ENCODE results near the gene MCEE. TPM values are rescaled to one million over a fixed set of nuclear protein-coding genes. Genes with fewer than 3 reads are reported as not detected.

Gene MCEE
- total RNA-seq, 1 experiment from 2014 or later, result 16.2 TPM

DNA sequence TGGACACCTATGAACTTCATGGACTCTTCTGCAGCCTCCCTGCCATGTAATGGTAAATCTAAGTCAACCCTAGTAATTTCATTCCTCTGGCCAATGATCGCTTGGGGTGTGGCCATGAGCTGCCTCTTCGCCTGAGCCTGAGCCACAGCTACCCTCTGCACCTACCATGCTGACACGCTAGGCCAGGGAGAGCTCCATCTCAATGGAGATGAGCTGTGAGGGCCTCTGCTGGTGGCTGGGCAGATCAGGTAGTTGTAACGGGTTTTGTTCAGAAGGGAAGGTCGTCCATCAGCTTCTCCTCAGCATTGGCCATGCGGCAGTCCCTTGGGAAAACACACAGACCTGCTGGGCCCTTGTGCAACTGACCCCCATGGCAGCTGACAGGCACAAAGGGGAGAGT lies 24.8 kb upstream of the MCEE start:
- Mint-ChIP-seq H3K9me3 (ENCODE audit: low read depth, unreplicated experiment) (no peaks in the 10 kb centered on the region), H3K4me1 (ENCODE audit: low read depth, unreplicated experiment) (peaks cover 14% of the 10 kb centered on the region), H3K27ac (ENCODE audit: unreplicated experiment) (no peak overlapping the region), H3K27me3 (ENCODE audit: unreplicated experiment) (peaks cover 42% of the 10 kb centered on the region), H3K36me3 (ENCODE audit: insufficient read depth, unreplicated experiment) (no peaks in the 10 kb centered on the region), H3K4me3 (ENCODE audit: low read depth, unreplicated experiment) (no peak overlapping the region)
- CTCF ChIA-PET, result interaction anchor here (0.6 to 1.3 kb wide), 6 partner anchors 54 to 1288 kb away, joined by 3 to 9 read pairs (median 3); no protein-coding TSS in a partner anchor
- intact Hi-C loops (cut with micrococcal nuclease; ENCODE audit: unreplicated experiment), result loop anchor here (10.0 kb wide), 1 partner anchor 120 kb away; no protein-coding TSS in a partner anchor
- peak; percentile 53 for DNase-seq
- BruUV-seq (replicated peaks), result no TSS peak
- no peak for TF ChIP-seq CTCF (IDR thresholded peaks at IDR 0.05; ENCODE audit: unreplicated experiment)

DNA sequence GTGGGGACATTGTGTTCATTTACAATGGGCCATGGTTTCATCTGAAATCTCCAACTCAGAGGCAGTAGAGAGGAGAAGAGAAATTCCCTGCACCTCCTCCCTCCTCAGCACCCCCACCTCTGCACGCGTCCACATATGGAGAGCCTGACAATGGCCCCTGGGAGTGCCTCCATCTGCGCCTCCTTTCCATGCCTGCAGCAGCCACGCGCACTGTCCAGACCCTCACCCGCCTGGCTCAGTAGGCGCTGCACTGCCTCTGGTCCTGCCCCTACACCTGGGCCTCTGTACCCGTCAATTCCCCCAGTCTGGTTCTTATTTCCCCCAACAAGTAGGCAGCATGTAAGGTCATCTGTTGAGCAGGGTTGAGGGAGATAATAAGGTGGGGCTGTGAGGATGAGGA lies 24.2 kb upstream of the MCEE start:
- Mint-ChIP-seq H3K27me3 (ENCODE audit: unreplicated experiment) (peaks cover 37% of the 10 kb centered on the region), H3K4me3 (ENCODE audit: low read depth, unreplicated experiment) (no peak overlapping the region), H3K4me1 (ENCODE audit: low read depth, unreplicated experiment) (peaks cover 9% of the 10 kb centered on the region), H3K9me3 (ENCODE audit: low read depth, unreplicated experiment) (no peaks in the 10 kb centered on the region), H3K36me3 (ENCODE audit: insufficient read depth, unreplicated experiment) (peaks cover 1% of the 10 kb centered on the region), H3K27ac (ENCODE audit: unreplicated experiment) (no peak overlapping the region)
- CTCF ChIA-PET, result interaction anchor here (0.6 to 1.3 kb wide), 6 partner anchors 38 to 355 kb away, joined by 3 to 9 read pairs (median 3); no protein-coding TSS in a partner anchor
- DNase-seq, result no peak
- no peak for TF ChIP-seq CTCF (IDR thresholded peaks at IDR 0.05; ENCODE audit: unreplicated experiment)
- no TSS peak for BruUV-seq (replicated peaks)
- intact Hi-C loops (cut with micrococcal nuclease; ENCODE audit: unreplicated experiment), result loop anchor here (10.0 kb wide), 1 partner anchor 121 kb away; no protein-coding TSS in a partner anchor

DNA sequence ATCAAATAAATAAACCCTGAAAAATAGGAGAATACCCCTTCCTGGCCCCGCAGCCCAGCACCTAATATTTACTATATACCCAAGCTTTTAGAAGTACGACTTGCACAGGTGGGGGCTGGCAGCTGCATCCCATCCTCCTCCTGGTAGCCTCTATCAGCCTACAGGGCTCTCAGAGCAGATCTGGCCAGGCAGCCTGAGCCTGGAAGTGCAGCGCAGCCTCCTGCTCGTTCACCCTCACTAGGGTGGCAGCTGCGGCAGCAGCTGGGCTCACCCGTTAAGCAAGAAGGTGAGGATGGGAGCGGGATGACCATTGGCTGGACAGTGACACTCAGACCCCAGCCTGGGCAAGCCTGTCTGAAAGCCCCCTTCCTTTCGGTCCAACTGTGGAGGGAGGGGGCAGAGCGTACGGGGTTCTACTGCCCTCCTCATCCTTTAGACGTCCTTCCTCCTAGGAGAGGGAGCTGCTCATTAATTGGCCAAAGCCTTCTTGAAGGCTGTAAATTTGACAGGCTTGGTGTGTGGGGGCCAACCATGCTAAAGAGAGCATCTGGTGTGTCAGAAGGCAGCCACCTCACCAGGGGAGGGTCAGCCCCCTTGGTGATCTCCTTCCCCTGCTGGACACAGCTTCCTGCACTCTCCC lies 23.7 kb upstream of the MCEE start:
- Mint-ChIP-seq H3K27ac (ENCODE audit: unreplicated experiment) (no peak overlapping the region), H3K9me3 (ENCODE audit: low read depth, unreplicated experiment) (no peaks in the 10 kb centered on the region), H3K27me3 (ENCODE audit: unreplicated experiment) (peaks cover 33% of the 10 kb centered on the region), H3K4me3 (ENCODE audit: low read depth, unreplicated experiment) (no peak overlapping the region), H3K36me3 (ENCODE audit: insufficient read depth, unreplicated experiment) (peaks cover 7% of the 10 kb centered on the region), H3K4me1 (ENCODE audit: low read depth, unreplicated experiment) (peaks cover 9% of the 10 kb centered on the region)
- intact Hi-C loops (cut with micrococcal nuclease; ENCODE audit: unreplicated experiment), result loop anchor here (10.0 kb wide), 1 partner anchor 121 kb away; no protein-coding TSS in a partner anchor
- CTCF ChIA-PET, result interaction anchor here (0.6 to 1.0 kb wide), 3 partner anchors 35 to 356 kb away, joined by 3 to 5 read pairs (median 3); no protein-coding TSS in a partner anchor
- no peak for TF ChIP-seq CTCF (IDR thresholded peaks at IDR 0.05; ENCODE audit: unreplicated experiment)
- no peak for DNase-seq
- BruUV-seq (replicated peaks), result no TSS peak

GRCh38 chr2:71151620-71152019 lies 21.6 kb upstream of the MCEE start:
- CTCF ChIA-PET, result interaction anchor here (0.5 kb wide), 1 partner anchor 180 kb away, joined by 5 read pairs; the partner anchor contains the start of gene ZNF638
- no peaks in the 10 kb centered on the region for H3K4me1 Mint-ChIP-seq (ENCODE audit: low read depth, unreplicated experiment)
- TF ChIP-seq CTCF (IDR thresholded peaks at IDR 0.05; ENCODE audit: unreplicated experiment), result no peak
- no peak for DNase-seq
- no peak overlapping the region for H3K4me3 Mint-ChIP-seq (ENCODE audit: low read depth, unreplicated experiment)
- H3K9me3 Mint-ChIP-seq (ENCODE audit: low read depth, unreplicated experiment), result no peaks in the 10 kb centered on the region
- TSS peak; percentile 24 for BruUV-seq (replicated peaks)
- intact Hi-C loops (cut with micrococcal nuclease; ENCODE audit: unreplicated experiment), result loop anchor here (10.0 kb wide), 1 partner anchor 123 kb away; no protein-coding TSS in a partner anchor
- H3K27ac Mint-ChIP-seq (ENCODE audit: unreplicated experiment), result no peak overlapping the region
- H3K27me3 Mint-ChIP-seq (ENCODE audit: unreplicated experiment), result peaks cover 33% of the 10 kb centered on the region
- peaks cover 23% of the 10 kb centered on the region for H3K36me3 Mint-ChIP-seq (ENCODE audit: insufficient read depth, unreplicated experiment)

All from Calu3 (cell line).